Embryonic facial prominence (tissue), 1 donor: ENCODE results near the gene RBM33.

Source experiments
- DNase-seq: peaks from one replicate; pipeline ENCODE4 v3.0.0-alpha.2; 2016; ENCODE audit errors: extremely low spot score

RBM33 gene

DNA sequence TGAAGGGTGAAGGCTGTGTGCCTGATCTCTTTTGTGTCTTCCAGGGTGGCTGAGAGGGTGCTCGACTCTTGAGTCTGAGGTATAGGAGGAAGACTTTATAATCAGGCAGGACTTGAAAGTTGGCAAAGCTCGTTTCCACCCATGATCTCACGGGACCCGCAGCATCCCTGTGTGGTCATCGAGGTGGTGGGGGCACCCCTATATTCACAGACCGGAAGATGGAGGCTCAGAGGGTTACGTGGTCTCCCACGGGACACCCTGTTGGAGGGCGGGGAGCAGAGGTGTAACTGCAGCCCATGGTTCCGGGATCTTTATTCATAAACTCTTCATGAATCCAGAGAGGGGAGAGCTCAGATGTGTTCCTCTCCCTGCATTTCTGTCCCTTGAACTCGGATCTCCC is 177.4 kb downstream of the RBM33 start:
- DNase-seq, result no peak

DNA sequence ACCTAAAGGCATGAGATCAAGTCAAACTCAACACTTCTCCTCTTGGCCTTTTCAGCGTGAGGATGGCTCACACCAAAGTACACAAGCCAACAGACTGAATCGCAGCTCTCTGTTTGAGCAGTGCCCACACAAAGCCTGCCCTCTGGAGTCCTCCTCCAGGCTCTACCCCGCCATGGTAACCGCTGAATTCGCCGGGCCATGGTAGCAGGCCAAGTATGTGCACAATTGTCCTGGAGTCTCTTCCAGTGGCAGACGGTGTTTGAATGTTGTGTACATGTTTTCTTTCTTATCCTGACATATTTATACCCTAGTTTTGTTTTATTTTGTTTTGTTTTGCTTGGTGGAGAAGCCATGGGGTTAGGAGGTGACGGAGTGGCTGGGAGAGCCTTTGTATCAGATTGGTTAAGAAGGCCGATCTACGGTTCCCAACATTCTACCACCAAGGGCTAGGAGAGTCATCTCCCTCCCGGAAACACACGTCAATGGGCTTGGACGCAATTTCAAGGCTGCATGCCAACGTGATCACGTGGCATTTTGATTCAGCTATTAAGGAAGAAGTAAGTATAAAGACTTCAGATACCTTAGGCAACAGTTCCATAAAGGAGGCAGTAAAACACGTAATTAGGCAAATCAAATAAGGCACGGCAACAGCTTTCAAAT is 179.9 kb downstream of the RBM33 start:
- no peak for DNase-seq

DNA sequence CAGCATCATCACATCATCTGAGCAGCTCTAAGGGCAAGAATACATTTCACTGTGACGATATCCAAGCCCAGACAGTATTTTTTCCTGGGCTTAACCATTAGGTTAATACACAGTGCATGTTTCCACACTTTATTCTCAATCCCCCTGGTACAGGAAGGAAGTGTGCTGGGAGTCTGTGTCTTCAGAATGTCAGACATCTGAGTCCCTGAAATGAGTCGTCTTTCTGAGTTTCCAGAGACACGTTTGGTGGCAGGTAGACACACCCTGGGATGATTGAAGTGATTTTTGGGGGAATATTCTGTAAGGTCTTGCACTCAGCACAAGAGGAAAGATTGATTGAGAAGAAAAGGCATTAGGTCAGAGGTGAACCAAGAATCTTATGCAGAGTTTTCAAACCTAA is 180.9 kb downstream of the RBM33 start:
- DNase-seq, result no peak

GRCh38 chr7:155829796-155830470 is 185.5 kb downstream of the RBM33 start:
- DNase-seq, result no peak
